ENCODE measurements around the gene SLC12A9.
"Not testable (repeated sequence)": the region's sequence is repeated elsewhere in the genome, so short reads cannot be mapped to it uniquely, and the experiment has no call there.

Gene SLC12A9

DNA sequence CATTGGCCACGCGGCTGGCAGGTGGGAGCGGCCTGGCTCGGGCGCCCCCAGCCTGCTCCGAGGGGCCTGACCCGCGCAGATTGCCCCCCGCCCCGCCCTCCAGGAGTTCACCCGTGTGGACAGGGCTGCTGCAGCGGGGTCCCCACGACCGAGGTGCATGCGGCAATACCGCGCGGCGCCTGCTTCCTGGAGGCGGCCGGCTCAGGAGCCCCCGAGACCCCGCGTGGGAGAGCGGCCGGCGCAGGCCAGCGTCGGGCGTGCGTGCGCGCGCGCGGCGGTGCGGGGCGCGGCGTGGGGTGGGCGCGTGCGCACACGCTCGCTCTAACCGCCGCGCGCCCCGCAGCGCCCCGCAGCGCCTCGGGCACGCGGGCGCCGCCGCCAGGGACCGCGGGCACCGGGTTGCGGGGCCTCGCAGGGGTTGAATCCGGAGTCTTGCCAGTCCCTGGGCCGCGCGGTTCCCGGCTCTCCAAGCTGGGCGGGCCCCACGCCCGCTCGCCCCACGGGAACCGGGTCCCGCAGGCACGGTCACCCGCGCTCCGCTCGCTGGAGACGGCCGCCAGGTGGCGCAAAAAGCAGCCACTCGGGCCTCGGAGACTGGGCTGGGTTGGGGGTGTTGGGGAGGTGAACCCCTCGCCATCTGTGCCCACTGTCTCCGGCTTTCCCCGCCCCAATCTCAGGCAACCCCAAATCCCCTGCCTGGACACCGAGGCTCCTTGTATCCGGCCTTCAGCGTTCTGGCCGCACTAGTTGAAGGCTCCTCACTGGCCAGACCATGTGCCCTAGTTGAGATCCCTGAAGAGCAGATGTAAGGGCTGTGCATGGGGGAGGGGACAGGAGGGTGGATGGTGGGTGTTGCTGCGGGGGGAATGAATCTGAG lies 44.5 kb downstream of the SLC12A9 start:
- peak in 12 of 14 donors; percentile 20 to 73 (median 44) for DNase-seq

DNA sequence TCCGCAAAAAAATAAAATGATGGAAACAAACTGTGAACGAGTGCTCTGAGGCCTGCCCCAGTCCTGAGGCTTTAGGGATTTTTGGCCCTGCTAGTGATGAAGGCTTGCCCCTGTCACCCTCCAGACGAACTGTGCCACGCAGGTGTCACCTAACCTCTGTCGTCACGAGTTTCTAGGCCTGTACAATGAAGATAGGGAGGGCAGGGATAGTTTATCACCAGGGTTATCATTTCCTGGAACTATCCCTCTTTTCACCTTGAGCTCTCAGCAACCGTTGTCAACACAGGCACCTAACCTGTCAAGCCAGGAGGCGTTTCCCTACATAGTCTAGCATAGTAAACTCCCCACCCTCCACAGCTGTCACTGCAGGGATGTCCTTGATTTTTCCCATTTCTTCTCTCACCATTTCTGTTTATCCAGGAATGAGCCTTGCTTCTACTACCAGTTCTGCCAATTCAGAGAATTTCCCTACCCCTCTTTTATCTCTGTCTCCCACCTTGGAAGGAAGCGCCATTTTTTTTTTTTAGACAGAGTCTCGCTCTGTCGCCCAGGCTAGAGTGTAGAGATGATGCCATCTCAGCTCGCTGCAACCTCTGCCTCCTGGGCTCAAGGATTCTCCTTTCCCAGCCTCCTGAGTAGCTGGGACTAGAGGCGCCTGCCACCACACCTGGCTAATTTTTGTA lies 45.4 kb downstream of the SLC12A9 start:
- no peak for DNase-seq

DNA sequence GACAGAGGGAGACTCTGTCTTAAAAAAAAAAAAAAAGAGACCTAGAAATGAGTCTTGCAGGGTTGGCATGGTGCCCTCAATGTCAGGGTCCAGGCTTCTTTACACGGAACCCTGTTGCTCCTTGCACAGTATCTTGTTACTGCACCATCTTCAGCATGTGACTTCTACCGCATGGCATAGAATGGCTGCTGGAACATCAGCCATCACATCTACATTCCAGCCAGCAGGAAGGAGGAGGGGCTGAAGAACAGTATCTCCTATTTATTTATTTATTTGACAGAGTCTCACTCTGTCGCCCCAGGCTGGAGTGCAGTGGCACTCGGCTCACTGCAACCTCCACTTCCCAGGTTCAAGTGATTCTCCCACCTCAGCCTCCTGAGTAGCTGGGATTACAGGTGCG lies 46.9 kb downstream of the SLC12A9 start:
- DNase-seq, result no peak

DNA sequence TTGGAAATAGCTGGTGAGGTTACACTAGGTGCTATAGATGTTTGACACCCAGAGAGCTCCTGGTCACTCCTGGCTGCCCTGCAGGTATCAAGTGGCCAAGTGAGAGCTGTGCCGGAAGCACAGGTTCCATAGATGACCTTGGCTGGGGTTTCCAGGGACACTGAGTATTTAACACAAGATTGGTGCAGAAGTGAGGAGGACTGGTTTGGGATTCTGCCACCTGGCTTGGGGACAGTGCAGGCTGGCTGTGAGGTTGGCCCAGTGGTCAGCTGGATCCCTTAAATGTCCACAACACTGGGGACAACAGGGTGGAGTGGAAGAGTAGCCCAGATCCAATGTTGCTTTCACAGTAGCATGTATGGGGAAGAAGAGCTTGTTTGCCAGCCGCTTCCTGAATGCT lies 48.5 kb downstream of the SLC12A9 start:
- DNase-seq, result no peak

DNA sequence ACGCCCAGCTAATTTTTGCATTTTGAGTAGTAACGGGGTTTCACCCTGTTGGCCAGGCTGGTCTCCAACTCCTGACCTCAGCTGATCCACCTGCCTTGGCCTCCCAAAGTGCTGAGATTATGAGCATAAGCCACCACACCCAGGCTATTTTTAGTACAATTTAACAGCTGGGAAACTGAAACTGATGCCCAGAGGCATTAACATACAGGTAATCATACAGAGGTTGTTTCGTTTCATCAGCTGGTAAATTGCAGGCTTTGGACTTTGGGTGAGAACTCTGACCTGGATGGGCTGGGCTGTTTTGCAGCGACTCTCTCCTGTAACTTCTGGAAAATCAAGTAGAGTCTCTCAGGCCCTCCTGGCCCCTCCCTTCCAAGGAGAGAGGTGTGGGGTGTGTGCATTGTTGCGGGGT lies 49.4 kb downstream of the SLC12A9 start:
- DNase-seq, result no peak

DNA sequence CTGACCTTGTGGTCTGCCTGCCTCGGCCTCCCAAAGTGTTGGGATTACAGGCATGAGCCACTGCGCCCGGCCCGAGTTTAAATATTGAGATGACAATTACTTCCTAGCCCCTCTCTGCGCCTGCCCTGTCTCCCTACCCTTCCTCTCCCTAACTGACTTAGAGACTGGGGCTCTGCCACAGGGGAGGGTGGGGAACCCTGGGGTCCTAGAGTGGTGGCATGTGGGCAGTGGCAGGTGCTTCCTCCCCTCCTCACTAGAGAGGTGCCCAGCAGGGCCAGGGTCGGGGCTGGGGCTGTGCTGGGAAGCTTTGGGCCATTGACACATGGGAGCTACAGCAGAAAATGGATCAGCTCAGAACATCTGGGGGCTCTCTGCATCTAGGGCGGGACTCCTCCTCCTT lies 50.1 kb downstream of the SLC12A9 start:
- DNase-seq, result no peak

DNA sequence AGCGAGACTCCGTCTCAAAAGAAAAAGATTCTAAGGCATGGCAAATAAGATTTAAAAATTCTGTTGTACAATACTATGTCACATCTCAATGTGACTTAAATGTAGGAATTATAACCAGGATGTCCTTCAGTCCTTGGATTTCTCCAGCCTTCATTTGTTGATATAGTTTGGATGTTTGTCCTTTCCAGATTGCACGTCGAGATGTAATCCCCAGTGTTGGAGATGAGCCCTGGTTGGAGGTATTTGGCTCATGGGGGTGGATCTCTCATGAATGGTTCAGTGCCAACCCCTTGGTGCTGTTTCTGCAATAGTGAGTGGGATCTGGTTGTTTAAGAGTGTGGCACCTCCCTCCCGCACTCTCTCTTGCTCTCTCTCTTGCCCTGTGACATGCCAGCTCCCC lies 56.0 kb downstream of the SLC12A9 start:
- DNase-seq, result no peak

DNA sequence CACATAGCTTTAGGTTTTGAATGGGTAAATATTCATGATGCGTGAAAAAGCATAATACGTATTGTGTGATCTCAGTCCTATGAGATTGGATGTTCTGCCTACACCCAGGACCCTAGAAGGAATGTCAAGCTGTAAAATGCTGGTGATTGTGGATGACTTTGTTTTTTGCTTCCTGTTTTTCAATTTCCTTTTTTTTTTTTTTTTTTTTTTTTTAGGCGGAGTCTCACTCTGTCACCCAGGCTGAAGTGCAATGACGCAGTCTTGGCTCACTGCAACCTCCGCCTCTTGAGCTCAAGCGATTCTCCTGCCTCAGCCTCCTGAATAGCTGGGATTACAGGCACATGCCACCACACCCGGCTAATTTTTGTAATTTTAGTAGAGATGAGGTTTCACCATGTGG lies 57.9 kb downstream of the SLC12A9 start:
- DNase-seq, result not testable (repeated sequence)

DNA sequence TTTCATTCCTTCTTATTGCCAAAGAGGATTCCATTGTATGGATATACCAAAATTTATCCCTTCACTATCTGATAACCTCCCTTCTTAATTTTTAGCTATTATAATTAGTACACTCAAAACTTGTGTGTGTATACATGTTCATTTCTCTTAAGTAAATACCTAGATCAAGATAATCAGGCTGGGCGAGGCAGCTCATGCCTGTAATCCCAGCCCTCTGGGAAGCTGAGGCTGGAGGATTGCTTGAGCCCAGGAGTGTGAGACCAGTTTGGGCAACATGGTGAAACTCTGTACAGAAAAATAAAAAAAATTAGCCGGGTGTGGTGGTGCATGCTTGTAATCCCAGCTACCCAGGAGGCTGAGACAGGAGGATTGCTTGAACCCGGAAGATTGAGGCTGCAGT lies 59.0 kb downstream of the SLC12A9 start:
- no peak for DNase-seq

DNA sequence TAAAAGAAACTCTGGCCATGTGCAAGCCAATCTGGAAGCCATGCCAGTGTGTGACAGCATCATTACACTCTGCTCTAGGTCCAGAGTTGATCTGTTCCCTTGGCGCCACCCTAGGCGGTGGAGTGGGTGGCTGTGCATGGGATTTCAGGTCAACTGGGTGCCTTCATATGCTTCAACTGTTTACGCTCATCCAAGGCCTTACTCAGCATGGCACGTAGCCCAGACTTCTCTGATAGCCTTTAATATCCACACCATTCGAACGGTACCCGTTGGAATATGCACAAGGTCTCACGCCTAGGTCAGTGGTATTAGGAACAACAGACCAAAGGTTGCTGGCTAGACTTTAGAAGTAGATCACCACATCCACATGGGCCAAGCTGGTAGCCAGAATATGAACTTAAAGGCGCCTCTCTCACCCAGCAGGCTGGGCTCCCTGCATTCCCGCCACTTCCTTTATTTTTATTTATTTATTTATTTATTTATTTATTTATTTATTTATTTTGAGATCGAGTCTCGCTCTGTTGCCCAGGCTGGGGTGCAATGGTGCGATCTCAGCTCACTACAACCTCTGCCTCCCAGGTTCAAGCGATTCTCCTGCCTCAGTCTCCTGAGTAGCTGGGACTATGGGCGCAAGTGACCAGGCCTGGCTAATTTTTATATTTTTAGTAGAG lies 61.8 kb downstream of the SLC12A9 start:
- DNase-seq, result no peak

DNA sequence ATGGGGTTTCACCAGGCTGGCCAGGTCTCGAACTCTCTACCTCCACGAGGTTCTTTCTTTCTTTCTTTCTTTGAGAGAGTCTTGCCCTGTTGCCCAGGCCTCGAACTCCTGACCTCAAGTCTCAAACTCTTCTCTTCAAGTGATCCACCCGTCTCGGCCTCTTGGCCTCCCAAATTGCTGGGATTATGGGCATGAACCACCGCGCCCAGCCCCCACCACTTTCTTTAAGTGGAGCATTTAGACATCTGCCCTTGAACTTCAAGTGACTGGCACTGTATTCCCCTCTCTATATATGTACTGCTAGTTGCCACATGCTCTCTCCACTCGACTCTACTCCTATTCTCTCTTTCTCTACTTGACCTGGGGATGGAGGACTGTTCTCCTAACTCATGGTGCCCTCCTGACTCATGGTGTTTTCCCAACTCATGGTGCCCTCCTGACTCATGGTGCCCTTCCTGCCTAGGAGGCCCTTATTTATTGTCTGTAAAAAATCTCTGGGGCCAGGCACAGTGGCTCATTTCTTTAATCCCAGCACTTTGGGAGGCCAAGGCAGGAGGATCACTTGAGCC lies 62.5 kb downstream of the SLC12A9 start:
- no peak for DNase-seq
